HG03103 (cell line): ENCODE measurements around the gene DUSP16.
A peak's percentile ranks its signal among the peaks of the same experiment; 100 is the strongest.
"Not testable (repeated sequence)": the region's sequence is repeated elsewhere in the genome, so short reads cannot be mapped to it uniquely, and the experiment has no call there.

Experiments
- ATAC-seq: cut with Tn5 transposase; IDR thresholded peaks from one replicate; pipeline ENCODE4 v1.9.1; 2021; ENCODE audit warnings: low read depth; ENCODE audit not compliant: unreplicated experiment

DUSP16 gene, protein sequence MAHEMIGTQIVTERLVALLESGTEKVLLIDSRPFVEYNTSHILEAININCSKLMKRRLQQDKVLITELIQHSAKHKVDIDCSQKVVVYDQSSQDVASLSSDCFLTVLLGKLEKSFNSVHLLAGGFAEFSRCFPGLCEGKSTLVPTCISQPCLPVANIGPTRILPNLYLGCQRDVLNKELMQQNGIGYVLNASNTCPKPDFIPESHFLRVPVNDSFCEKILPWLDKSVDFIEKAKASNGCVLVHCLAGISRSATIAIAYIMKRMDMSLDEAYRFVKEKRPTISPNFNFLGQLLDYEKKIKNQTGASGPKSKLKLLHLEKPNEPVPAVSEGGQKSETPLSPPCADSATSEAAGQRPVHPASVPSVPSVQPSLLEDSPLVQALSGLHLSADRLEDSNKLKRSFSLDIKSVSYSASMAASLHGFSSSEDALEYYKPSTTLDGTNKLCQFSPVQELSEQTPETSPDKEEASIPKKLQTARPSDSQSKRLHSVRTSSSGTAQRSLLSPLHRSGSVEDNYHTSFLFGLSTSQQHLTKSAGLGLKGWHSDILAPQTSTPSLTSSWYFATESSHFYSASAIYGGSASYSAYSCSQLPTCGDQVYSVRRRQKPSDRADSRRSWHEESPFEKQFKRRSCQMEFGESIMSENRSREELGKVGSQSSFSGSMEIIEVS

DNA sequence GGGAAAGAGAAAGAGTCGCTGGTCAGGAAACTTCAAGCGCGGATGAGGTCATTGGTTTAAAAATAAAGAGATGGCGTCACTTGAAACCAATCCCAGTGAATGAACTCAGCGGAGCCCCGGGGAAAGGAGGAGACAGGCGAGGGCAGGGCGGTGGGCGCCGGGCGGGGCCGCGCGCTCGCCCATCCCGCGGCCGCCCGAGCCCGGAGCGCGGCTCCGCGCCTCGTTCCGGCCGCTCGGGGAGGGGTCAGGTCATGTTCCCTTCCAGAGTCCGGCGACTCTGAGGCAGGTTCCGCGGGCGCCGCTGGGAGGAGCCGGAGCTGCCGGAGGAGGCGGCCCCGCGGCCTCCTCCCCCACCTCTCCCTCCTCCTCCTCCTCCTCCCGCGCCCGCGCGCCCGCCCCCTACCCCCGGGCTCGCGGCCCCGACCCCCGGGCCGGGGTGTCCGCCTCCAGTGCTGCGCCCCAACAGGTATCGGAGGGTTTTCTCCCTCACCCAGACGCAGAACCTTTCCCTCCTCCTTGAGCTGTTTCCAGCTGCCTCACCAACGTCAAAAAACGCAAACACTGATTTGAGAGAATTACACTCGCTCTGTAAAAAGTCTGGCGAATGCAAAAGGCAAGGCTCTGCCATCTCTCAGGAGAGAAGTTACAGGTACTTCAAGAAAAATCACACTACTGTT, at the start of gene DUSP16:
DUSP16 (minus strand) TSS at position 279 of the 677 bp plus-strand sequence. CDS start 41,765 bp downstream, outside the sequence.
- ATAC-seq = peak; percentile 73

DNA sequence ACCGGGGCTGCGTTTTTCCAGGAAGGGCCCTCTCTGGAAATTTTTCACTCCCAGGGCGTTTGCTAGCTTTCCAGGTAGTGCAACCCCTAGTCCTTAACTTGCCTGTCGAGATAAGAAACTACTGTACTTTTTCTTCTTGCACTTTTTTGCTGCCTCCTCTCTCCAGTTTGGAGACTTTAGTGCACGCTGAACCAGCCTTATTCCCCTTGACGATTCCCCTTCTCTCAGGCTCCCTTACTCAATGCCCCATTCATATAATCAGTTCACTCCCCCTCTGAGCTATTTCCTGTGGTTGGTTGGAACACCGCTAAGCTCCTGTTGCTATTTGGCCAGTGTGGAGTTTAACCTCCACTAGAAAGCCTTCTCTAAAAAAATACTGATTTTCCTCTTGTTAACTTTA, 49.7 kb upstream of the DUSP16 start:
- no peak for ATAC-seq

DNA sequence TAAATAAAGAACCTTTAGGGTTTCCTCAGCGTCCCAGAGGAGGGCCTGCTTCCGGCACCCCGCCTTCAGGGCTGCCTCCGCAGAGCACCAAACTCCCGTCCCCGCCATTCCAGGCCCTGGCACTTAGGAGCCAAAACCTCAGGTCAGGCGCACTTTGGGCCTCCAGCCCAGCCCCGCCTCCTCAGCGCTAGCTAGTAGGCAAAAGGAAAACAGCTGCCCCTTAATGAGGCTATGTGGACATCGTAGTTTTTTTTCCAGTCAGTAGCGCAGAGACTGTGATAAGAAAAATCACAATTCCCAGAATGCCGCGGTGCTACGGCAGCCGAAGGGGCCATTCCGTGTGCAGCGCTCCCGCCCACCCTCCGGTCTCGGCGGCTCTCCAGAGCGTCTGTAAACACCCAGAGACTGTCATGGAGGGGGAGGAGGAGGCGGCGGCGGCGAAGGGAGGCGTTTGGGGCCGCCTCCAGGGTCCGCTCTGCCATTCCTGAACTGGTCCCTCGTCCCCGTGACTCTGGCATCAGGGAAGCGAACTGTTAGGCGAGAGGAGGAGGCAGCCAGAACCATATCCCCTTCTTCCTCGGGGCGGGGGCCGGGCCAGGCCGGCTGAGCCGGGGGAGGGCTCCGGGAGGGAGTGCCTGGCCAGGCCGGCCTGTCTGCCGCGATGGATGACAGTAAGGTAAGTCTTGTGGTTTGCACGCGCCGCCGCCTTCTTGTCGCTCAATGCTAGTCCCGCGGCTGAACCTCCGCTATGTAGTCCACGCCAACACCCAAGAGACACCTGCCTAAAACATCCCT, 49.0 kb upstream of the DUSP16 start, which contains the start of gene CREBL2:
CREBL2 (plus strand) TSS at position 365 of the 795 bp plus-strand sequence; CDS start at position 662, 297 bp downstream.
- peak; percentile 57 for ATAC-seq

DNA sequence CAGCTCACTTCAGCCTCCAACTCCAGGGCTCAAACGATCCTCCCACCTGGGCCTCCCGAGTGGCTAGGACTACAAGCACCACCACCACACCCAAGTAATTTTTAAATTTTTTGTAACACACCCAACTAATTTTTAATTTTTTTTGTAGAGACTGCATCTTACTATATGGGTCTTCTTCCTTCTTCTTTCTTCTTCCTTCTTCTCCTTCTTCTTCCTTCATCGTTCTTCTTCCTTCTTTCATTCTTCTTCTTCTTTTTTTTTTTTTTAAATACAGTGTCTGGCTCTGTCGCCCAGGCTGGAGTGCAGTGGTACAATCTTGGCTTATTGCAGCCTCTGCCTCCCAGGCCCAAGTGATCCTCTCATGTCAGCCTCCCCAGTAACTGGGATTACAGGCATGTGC, 48.0 kb upstream of the DUSP16 start:
- no peak for ATAC-seq

DNA sequence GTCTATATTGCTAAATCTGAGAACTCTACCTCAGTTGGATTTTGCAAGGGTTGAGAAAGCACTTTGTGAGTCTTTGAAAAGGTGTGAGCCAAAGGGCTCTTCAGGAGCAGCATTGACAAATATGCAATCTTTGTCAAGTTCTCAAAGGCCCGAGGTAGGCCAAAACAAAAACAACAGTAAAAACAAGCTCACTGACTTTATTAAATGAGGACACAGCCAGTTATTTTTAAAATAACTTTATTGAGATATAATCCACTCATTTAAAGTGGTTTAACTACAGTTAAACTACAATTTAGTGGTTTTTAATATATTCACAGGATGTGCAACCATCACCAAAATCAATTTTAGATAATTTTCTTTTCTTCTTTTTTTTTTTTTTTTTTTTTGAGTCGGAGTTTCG, 47.0 kb upstream of the DUSP16 start:
- ATAC-seq = no peak

DNA sequence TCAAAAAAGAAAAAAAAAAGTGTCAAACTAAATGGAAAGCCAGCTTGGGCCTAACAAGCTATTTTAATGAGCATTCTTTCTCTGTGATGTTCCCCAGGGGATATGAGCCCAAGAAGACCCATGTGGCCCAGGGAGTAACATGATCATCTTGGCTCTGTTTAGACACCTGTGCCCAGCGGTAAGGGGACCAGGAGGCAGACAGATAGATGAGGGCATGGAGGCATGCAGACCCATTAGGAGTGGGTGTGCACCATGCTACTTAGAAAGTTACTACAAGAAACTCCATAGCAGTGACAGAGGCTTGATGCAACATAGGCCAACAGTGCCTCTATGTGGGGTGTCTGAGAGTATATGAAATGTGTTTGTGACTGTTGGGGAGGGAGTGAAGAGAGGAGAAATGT, 45.9 kb upstream of the DUSP16 start:
- no peak for ATAC-seq

DNA sequence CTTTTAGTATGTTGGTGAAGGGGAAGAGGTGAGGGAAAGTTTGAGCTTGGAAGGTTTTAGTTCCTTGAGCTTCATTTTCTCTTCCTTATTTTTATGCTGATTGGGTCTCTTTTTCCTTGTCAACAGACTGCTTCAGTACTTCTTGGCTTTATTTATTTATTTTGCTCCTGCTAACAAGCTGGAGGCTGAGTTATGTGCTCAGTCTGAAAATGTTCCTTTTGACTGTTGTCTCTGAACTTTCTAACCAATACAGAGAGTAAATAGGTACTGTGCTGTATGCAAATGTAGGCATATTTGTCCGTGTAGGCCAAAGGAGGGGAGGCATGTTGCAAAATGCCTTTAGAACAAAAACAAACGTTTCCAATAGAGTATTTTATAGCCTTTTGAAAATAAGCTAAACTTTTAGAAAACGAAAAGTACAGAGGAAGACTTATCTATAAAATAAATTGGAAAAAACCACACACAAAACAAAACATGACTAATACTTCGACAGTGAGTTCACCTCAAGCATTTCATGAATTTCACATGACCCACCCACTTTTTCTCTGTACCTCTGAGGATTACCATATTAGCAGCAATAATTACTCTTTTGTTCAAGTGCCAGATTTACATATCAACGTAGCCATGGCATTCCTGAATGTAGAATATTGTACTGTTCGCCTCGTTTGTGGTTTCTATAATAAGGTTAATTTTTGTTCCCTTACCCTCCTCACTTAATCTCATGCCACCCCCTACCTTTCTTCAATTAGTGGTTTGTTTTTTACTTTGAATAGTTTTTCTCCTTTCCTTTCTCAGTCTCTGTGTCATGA, 44.3 kb upstream of the DUSP16 start:
- ATAC-seq = peak; percentile 36

DNA sequence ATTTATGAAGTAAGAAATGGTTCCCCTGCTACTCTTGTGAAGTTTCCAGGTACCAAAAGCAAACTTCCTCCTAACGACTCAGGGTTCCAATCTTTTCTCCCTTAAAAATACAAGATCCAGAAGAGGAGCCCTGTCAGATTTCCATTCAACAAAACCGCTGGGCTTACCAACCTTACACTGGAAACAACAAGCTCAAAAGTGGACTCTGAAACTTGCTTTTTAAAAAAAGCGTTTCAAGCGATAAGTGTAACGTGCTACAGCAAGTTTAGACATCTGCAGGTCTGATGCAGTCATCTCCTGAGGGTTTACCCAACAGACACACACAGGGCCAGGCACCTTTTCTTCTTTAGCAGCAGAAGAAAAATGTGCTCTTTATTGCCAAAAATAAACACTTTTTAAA, 42.1 kb upstream of the DUSP16 start:
- ATAC-seq = no peak

DNA sequence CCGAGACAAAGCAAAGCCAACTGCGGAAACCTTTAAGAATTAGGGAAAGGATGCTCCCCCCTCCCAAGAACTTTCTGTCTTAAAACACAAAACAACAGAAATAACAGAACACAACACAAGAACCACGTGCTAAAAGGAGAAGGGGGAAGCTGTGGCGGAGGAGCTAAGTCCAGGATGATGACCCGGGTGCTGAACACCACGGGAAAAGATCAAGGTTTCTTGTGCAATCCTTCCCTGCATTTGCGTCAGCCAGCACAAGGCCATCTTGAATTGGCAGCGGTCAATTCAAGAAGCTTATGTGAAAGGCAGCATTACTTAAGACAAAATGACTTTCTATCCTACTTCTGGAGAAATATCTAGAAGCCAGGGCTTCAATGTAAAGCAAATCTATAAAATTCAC, 38.0 kb upstream of the DUSP16 start:
- ATAC-seq = no peak

DNA sequence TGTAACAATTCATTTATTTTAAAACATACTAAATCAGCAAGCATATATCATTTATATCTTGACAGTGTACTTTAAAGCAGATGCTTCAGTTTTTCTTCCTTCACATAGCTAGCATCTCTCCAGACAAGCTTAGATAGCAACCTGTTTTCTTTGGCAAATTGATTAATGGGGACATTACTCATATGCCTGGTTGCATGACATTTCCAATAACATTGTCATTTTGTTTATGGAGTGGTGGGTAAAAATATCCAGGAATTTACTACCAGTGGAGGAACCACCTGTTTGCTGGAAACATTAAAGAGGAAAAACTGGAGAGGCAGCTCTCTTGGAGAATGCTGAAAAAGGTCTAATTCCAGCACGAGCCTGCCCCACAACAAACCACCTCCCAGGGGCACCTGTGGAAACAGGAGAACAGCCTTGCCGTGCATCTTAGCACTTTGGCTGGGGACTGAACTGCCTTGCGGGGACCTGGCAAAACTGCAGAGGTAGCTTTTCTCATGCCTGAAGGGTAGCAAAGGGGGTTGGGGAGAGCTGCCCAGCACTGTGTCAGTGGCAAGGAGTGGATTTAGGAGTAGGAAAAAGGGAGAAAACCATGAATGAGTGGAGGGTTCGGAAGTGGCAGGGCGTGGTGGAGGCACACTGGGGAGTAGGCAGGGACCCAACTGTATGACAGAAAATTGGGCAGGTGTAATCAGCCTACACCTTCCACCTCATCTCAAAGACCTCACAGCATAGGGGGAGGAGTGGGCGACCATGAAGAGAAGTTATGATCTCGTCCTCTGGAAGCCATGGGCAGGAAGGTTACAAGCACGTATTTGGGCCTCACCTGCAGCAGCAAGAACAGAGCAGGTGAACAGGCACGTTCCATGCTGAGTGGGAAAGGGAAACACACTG, 37.3 kb upstream of the DUSP16 start:
- no peak for ATAC-seq

DNA sequence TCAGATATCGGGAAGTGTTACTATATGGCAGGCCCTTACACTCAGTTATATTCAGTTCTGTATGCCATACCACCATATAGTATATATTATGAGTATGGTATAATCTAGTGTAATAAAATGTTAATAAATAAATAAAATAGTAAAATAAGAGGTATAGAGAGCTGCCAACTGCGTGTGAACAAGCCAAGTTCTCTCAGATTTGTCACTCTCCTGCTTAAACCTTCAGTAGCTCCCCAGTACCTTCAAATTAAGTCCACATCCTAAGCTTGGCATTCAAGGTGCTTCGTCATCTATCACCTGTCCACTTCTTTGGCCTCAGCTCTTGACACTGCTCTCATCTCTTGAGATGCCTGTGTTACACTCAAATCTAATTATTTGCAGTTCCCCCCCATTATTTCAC, 36.2 kb upstream of the DUSP16 start:
- ATAC-seq = no peak

DNA sequence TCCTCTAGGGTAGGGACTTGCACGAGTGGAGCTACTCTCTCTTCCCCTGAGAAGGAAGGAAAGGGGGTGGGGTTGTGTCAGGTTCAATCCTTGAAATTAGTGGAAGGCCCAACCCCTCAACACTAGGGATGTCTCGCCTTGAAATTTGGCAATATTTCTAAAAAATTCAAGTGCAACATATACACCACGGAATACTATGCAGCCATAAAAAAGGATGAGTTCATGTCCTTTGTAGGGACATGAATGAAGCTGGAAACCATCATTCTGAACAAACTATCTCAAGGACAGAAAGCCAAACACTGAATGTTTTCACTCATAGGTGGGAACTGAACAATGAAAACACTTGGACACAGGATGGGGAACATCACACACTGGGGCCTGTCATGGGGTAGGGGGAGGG, 33.9 kb upstream of the DUSP16 start:
- not testable (repeated sequence) for ATAC-seq

DNA sequence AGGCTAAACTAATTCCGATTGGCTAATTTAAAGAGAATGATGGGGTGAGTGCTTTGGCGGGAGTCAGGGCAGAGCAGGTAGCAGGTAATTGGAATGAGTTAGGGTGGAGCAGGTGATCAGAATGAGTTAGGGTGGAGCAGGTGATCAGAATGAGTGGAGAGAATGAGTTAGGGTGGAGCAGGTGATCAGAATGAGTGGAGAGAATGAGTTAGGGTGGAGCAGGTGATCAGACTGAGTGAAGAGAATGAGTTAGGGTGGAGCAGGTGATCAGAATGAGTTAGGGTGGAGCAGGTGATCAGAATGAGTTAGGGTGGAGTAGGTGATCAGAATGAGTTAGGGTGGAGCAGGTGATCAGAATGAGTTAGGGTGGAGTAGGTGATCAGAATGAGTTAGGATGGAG, 33.3 kb upstream of the DUSP16 start:
- ATAC-seq = not testable (repeated sequence)

DNA sequence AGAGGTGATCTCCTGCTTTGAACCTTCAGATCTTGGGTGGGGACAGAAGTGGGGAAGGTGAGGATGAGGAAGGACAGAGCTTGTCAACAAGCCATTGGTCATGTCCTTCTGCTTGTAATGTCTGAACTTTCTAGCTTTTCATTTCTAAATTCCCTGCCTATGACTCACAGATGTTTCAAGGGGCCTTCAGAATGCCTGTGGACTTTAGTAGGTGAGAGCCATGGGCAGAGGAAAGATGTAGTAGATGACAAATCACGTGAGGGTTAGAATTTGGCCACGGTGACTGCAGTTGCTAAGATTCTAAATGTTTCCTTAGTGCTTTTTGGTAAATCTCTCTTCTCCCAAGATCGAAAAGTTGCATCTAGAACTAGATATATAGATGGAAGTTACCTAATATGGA, 30.3 kb upstream of the DUSP16 start:
- ATAC-seq = no peak

DNA sequence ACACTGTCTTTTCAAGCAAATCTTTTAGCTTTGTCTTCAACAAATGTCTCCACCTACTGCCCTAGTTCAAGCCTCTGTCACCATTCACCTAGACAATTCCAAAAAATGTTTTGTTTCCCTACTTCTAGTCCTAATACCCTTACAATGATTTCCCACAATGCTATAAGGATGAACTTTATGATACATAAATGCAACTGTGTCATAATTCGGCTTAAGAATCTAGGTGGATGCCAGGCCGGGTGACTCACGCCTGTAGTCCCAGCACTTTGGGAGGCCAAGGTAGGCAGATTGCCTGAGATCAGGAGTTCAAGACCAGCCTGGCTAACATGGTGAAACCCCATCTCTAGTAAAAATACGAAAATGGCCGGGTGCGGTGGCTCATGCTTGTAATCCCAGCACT, 28.3 kb upstream of the DUSP16 start:
- no peak for ATAC-seq

DNA sequence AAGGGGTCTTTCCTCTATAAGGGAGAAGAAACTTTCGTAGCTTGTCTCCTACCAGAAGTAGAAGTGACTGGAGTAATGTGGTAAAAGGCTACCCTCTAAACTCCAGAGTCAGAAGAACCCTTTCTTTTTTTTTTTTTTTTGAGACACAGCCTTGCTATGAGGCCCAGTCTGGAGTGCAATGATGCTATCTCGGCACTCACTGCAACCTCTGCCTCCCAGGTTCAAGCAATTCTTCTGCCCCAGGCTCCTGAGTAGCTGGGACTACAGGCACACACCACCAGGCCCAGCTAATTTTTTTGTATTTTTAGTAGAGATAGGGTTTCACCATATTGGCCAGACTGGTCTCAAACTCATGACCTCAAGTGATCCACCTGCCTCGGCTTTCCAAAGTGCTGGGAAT, 25.8 kb upstream of the DUSP16 start:
- ATAC-seq = not testable (repeated sequence)

DNA sequence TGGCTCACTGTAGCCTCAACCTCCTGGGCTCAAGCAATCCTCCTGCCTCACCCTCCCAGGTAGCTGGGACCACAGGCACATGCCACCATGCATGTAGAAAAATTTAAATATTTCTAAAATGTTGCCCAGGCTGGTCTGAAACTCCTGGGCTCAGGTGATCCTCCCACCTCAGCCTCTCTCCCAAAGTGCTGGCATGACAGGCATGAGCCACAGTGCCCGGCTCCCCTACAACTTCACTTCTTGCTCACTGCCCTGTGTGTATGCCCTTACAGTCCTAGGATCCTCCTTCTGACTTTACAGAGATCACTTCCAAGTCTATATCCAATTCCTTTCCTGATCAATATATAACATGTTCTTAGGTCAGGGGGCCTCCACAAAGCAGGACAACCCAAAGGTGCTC, 25.2 kb upstream of the DUSP16 start:
- ATAC-seq = no peak

DNA sequence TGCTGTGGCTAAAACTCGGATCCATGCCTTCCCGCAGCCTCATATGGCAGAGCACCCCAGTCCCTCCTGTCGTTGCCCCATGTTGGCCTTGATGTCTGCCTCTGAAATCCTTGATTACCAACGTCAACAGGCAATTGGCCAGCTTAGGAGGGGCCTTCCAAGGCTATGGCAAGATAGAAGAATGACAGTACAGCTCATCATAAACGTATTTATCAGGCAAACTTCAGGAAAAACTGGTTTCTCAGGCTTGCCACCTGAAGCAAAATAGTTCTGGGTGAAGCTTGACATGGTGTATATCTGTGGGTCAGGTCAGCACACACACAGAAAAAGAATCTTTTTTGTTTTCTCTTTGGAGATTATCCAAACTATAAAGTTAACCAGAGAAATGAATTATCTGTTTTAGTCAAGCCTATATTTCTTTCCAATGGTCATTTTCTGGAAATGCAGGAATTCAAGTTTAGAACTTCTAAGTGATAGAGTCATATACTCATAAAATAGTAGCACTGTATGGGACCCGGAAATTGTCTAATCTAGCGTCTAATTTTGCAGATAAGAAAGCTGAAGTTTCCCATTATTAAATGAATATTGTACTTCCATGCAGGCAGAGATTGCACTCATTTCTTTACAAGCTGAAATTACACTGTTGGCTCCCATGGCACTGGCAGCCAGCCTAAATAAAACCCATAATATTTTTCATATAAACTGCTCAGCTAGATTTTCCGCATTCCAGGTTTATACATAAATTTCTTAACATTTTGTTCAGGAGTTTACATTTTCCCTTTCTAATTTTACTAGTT, 24.4 kb upstream of the DUSP16 start:
- ATAC-seq = no peak
